GM12878 (cell line): ENCODE results near the gene SELP. TPM values are rescaled to one million over a fixed set of nuclear protein-coding genes. Genes with fewer than 3 reads are reported as not detected.
A peak's percentile ranks its signal among the peaks of the same experiment; 100 is the strongest.

Experiments used
- ATAC-seq: fragments of 200-7000 bp; cut with Tn5 transposase; 3 replicates; pipeline ENCODE4 v1.9.1; 2020; ENCODE audit warnings: mild to moderate bottlenecking, moderate library complexity
- BruUV-seq: library from RNA; stranded (reverse); fragments of 400-500 nt; replicated peaks from 2 replicates; lab custom pipeline; 2021; lab: Mats Ljungman, UMichigan
- CTCF ChIA-PET: fragments of 300-600 bp; sonication (Branson Sonifier 250); formaldehyde crosslinking; extraction: SDS; loops from one replicate; lab custom pipeline; 2021; ENCODE audit warnings: inconsistent platforms; lab: Yijun Ruan, JAX
- POLR2A ChIA-PET: fragments of 350-600 bp; formaldehyde crosslinking; extraction: SDS; loops from one replicate; lab custom pipeline; 2021; ENCODE audit warnings: inconsistent platforms; lab: Charles Lee
- RAD21 ChIA-PET: fragments of 300-600 bp; sonication (Branson Sonifier 250); formaldehyde crosslinking; loops from one replicate; lab custom pipeline; 2023; ENCODE audit warnings: antibody characterized with exemption; ENCODE audit not compliant: unreplicated experiment; lab: Charles Lee
- SMC1A ChIA-PET: fragments of 300-600 bp; sonication (Branson Sonifier 250); formaldehyde crosslinking; loops from one replicate; lab custom pipeline; 2023; ENCODE audit not compliant: unreplicated experiment, uncharacterized antibody; lab: Charles Lee
- DNase-seq: peaks from one replicate; pipeline ENCODE4 v3.0.0-alpha.2; 2011; ENCODE audit warnings: low read depth, low spot score
- FAIRE-seq: peaks from 3 replicates; lab custom pipeline; 2011; peaks lifted over from hg19 to GRCh38; lab: Jason Lieb, UNC
- H2AFZ ChIP-seq: 2 replicates; pipeline ENCODE4 v1.6.0; 2011; ENCODE audit warnings: low read depth, low read length, control low read depth; ENCODE audit not compliant: control insufficient read depth
- H3K27ac ChIP-seq: 2 replicates; pipeline ENCODE4 v1.5.1; 2011; ENCODE audit warnings: control low read depth; ENCODE audit not compliant: control insufficient read depth, insufficient read depth
- H3K27me3 ChIP-seq, 2 experiments: replicated peaks in 1 of 2; 2 replicates each; pipeline versions ENCODE4 v1.6.0 to v1.6.1; 2011; ENCODE audit warnings: low read length in 1 of 2; ENCODE audit not compliant: control insufficient read depth in 2 of 2, insufficient read depth in 2 of 2
- H3K36me3 ChIP-seq, 2 experiments: 2 replicates each; pipeline ENCODE4 v1.5.1; 2011; ENCODE audit warnings: low read length in 1 of 2; ENCODE audit not compliant: control insufficient read depth in 2 of 2, insufficient read depth in 2 of 2
- H3K4me1 ChIP-seq: 2 replicates; pipeline ENCODE4 v1.6.1; 2011; ENCODE audit warnings: mild to moderate bottlenecking, low read length, moderate library complexity, mixed read lengths; ENCODE audit not compliant: control insufficient read depth, insufficient read depth
- H3K4me2 ChIP-seq: 2 replicates; pipeline ENCODE4 v1.6.0; 2011; ENCODE audit warnings: control low read depth; ENCODE audit not compliant: control insufficient read depth, insufficient read depth
- H3K4me3 ChIP-seq: fragments of 200-600 bp; sonication (generic); 2 replicates; pipeline ENCODE4 v1.5.1; 2016
- H3K79me2 ChIP-seq: 2 replicates; pipeline ENCODE4 v1.6.0; 2011; ENCODE audit warnings: low read length; ENCODE audit not compliant: control insufficient read depth, insufficient read depth
- H3K9ac ChIP-seq: 2 replicates; pipeline ENCODE4 v1.8.0; 2011; ENCODE audit warnings: low read length, control low read depth, mixed read lengths; ENCODE audit not compliant: control insufficient read depth, insufficient read depth
- H3K9me3 ChIP-seq: replicated peaks from 3 replicates; pipeline ENCODE4 v1.5.1; 2011; ENCODE audit warnings: mild to moderate bottlenecking, low read length; ENCODE audit not compliant: control insufficient read depth, insufficient read depth
- H4K20me1 ChIP-seq: 2 replicates; pipeline ENCODE4 v1.6.0; 2011; ENCODE audit not compliant: control insufficient read depth, insufficient read depth
- BMI1 ChIP-seq: fragments of 450-650 bp; IDR thresholded peaks from 2 replicates; pipeline ENCODE4 v1.6.1; 2016; ENCODE audit warnings: mild to moderate bottlenecking, moderate library complexity, borderline replicate concordance
- DPF2 ChIP-seq: fragments of 450-650 bp; IDR thresholded peaks from 2 replicates; pipeline ENCODE4 v1.6.1; 2017; ENCODE audit warnings: mild to moderate bottlenecking
- EZH2 ChIP-seq: IDR thresholded peaks from 2 replicates; pipeline ENCODE4 v1.6.1; 2012; ENCODE audit warnings: low read depth, mild to moderate bottlenecking, control low read depth, inconsistent platforms, low read length, borderline replicate concordance; ENCODE audit not compliant: control insufficient read depth
- NR2C2 ChIP-seq: IDR thresholded peaks from 2 replicates; pipeline ENCODE4 v1.6.1; 2011; ENCODE audit warnings: borderline replicate concordance, low read depth; ENCODE audit not compliant: control insufficient read depth, insufficient read length
- PAX5 ChIP-seq: IDR thresholded peaks from 2 replicates; pipeline ENCODE4 v1.6.1; 2011; ENCODE audit warnings: low read depth, low read length, borderline replicate concordance
- RELA ChIP-seq: fragments of 450-650 bp; IDR thresholded peaks from 2 replicates; pipeline ENCODE4 v1.8.0; 2014; ENCODE audit warnings: borderline replicate concordance; ENCODE audit not compliant: partially characterized antibody
- WGBS: methylation state at CpG from one replicate; pipeline ENCODE4 v1.1.6; 2016; ENCODE audit warnings: low lambda C conversion rate; ENCODE audit not compliant: insufficient replicate concordance, insufficient coverage; ENCODE audit errors: missing lambda C conversion rate; 5-methylcytosine and 5-hydroxymethylcytosine counted together
- in situ Hi-C: fragments of 300-500 bp; cut with MboI; formaldehyde crosslinking; loops from 9 replicates; pipeline ENCODE4 v1.14.3; 2018; ENCODE audit warnings: mixed read lengths
- intact Hi-C: fragments of 100-400 bp; cut with micrococcal nuclease; formaldehyde crosslinking; loops from one replicate; pipeline ENCODE4 v1.14.2; 2022; ENCODE audit not compliant: unreplicated experiment
- polyA plus RNA-seq, 11 experiments: library from polyadenylated mRNA; depleted of rRNA in 4 of 11; unstranded in 6 of 11; stranded (reverse) in 5 of 11; fragments of >200 nt; fragmentation: Nextera tagmentation in 4 of 11; fragmentation: Illumina TruSeq in 1 of 11; extraction: Ambion mirVana in 4 of 11; extraction: Trizol in 1 of 11; gene quantifications; 1 replicate in 1 of 11; 2 replicates in 10 of 11; pipeline versions ENCODE4 v1.2.1 to v1.2.3, GENCODE V29; 2011 to 2016; ENCODE audit warnings: inconsistent platforms in 2 of 11, missing spikeins in 2 of 11, low read depth in 1 of 11
- total RNA-seq, 4 experiments: library from RNA; depleted of rRNA in 3 of 4; stranded (reverse); fragments of >200 nt in 3 of 4; fragmentation: Illumina TruSeq in 1 of 4; extraction: Trizol in 1 of 4; gene quantifications; 2 replicates each; pipeline versions ENCODE4 v1.2.1 to v1.2.3, GENCODE V29; 2013 to 2021
- TF ChIP-seq, protein P1 (sequence below): IDR thresholded peaks from 2 replicates; pipeline ENCODE4 v1.6.1; 2012; ENCODE audit warnings: low read length, inconsistent platforms
- TF ChIP-seq, protein P2 (sequence below): fragments of 450-650 bp; IDR thresholded peaks from 2 replicates; pipeline ENCODE4 v1.6.1; 2016; ENCODE audit warnings: mild to moderate bottlenecking

Gene SELP
- total and polyA plus RNA-seq, 10 of the 15 experiments (the other 5 are each of a cell fraction or from before 2014, with no cell fraction given) = 0.04 to 0.23 (median 0.06) TPM; not detected in 7

DNA sequence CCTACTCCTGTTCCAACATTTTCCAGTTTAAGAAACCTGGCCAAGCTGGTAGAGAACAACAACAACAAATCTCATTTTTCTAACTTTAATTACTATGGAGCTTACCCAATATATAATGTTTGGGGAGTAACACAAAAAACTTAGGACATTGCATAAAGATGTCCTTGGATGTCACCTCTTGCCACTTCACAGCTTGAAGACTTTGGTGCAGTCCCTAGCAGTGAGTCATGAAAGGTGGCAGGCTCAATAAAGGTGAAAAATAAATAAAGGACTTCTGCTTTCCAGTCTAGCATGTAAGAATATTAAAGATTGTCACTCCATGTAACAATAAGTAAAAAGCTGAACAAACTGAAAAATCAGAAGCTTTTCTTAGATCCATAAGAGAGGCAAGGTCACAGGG, 17.6 kb upstream of the SELP start (continued):
- TF ChIP-seq PAX5 = no peak
- TF ChIP-seq DPF2 = no peak
- TF ChIP-seq RELA = no peak
- TF ChIP-seq, protein P1, sequence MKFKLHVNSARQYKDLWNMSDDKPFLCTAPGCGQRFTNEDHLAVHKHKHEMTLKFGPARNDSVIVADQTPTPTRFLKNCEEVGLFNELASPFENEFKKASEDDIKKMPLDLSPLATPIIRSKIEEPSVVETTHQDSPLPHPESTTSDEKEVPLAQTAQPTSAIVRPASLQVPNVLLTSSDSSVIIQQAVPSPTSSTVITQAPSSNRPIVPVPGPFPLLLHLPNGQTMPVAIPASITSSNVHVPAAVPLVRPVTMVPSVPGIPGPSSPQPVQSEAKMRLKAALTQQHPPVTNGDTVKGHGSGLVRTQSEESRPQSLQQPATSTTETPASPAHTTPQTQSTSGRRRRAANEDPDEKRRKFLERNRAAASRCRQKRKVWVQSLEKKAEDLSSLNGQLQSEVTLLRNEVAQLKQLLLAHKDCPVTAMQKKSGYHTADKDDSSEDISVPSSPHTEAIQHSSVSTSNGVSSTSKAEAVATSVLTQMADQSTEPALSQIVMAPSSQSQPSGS = no peak
- no peak for TF ChIP-seq EZH2
- TF ChIP-seq, protein P2, sequence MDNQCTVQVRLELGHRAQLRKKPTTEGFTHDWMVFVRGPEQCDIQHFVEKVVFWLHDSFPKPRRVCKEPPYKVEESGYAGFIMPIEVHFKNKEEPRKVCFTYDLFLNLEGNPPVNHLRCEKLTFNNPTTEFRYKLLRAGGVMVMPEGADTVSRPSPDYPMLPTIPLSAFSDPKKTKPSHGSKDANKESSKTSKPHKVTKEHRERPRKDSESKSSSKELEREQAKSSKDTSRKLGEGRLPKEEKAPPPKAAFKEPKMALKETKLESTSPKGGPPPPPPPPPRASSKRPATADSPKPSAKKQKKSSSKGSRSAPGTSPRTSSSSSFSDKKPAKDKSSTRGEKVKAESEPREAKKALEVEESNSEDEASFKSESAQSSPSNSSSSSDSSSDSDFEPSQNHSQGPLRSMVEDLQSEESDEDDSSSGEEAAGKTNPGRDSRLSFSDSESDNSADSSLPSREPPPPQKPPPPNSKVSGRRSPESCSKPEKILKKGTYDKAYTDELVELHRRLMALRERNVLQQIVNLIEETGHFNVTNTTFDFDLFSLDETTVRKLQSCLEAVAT = no peak
- no peak for TF ChIP-seq NR2C2

DNA sequence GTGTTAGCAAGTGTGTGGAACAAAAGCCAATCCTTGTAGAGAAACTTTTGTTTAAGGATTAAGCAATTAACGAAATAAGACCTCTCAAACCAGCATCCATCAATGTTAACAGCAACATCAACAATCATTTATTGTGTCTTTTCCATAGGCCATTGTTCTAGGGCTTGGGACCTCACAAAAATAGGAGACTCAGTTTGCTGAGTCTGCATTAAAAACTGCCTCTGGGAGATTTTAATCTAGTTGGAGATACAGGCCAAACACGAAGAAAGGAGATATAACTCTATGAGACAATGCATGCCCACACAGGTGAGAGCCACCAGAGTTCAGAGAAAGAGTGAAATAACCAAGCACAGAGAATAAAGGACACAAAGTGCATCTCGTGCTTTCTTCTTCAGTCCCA, 14.4 kb upstream of the SELP start:
- ChIA-PET POLR2A (no interaction called here), SMC1A (interaction anchor here (1.0 to 1.8 kb wide), 2 partner anchors 15 to 68 kb away, joined by 3 to 5 read pairs; no protein-coding TSS in a partner anchor), RAD21 (no interaction called here), CTCF (no interaction called here)
- Histone ChIP-seq H3K9me3 (no peaks in the 10 kb centered on the region; the same call in 2 of the 3 replicates), H2AFZ (no peak overlapping the region), H3K4me1 (no peaks in the 10 kb centered on the region), H3K4me2 (no peak overlapping the region), H3K9ac (no peak overlapping the region), H3K27me3 (no peaks in the 10 kb centered on the region), H4K20me1 (no peaks in the 10 kb centered on the region), H3K36me3 (no peaks in the 10 kb centered on the region), H3K79me2 (no peaks in the 10 kb centered on the region), H3K27ac (no peak overlapping the region), H3K4me3 (no peak overlapping the region)
- intact Hi-C loops (no loop called here), in situ Hi-C loops (no loop called here)
- TF ChIP-seq, protein P2 = no peak
- no peak for TF ChIP-seq BMI1
- peak; percentile 23 for FAIRE-seq
- no peak for DNase-seq
- WGBS = 33% methylated on average over 3 of the region's 3 CpGs
- ATAC-seq = no peak
- BruUV-seq = no TSS peak
